ENCODE measurements around the gene UMPS.
A peak's percentile ranks its signal among the peaks of the same experiment; 100 is the strongest.
"Not testable (repeated sequence)": the region's sequence is repeated elsewhere in the genome, so short reads cannot be mapped to it uniquely, and the experiment has no call there.

UMPS gene

DNA sequence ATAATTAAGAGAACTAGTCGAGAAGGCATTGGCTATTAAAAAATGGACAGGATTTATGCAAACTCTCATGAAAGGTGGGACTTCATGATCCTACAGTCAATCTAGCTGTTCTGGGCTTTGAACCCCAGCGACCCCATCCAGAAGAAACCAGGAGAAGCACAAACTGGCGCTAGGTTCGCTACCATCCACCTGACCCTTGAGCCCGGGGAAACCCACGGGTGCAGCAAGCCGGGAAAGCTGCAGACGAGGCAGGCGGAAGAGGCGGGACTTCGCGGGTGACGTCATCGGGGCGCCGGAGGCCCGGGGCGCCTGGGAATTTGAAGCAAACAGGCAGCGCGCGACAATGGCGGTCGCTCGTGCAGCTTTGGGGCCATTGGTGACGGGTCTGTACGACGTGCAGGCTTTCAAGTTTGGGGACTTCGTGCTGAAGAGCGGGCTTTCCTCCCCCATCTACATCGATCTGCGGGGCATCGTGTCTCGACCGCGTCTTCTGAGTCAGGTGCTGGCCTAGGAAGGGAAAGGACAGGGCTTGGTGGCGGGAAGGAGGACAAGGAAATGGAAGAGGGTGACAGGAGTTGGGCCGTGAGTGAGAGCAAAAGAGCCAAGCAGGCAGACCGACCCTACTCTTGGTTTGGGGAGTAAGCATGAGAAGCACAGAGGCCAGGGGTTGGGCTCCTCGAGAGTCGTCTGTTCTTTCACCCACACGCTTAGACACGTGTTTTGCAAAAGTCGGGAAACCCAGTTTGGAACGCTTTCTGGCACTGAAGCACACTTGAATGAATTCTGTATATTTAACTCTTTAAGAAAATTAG lies at the start of gene UMPS:
UMPS (plus strand) TSS at position 324 of the 812 bp plus-strand sequence; CDS start at position 344, 20 bp downstream.
- DNase-seq = peak; percentile 95

DNA sequence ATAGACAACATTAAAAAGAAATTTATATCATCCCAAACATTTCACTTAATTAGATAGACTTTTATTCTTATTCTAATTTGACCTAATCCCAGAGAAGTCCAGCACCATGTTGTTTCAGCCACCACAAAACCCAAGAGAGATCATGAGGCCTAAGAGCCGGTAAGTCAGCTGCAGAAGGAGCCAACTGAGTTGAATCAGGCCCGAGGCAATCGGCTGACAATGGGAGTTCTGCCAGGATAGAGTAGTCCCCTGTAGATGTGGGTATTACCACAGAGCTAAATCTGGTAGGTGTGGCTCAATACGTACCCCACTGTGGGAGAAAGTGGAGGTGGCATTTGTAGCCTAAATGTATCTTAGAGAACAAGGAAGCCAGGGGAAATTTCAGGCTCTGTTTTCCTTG lies 49.7 kb upstream of the UMPS start:
- no peak for DNase-seq

DNA sequence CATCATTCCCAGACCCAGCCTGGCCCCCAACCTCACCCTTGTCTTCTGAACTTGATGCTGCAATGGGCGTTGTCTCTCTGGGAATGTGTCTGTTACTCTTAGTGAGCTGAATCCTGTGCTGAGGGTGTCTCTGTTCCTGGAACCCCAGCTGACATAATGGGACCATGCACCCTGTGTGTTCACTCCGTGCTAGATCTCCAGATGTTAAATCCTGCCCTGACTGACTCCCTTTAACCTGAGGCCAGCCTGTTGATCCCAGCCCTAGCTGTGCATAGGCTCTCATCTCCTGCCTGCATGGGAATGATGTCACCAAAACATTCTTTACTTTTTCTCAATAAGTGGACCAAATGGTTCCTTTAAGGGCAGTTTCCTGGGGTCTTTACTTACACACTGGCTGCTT lies 48.0 kb upstream of the UMPS start:
- no peak for DNase-seq

DNA sequence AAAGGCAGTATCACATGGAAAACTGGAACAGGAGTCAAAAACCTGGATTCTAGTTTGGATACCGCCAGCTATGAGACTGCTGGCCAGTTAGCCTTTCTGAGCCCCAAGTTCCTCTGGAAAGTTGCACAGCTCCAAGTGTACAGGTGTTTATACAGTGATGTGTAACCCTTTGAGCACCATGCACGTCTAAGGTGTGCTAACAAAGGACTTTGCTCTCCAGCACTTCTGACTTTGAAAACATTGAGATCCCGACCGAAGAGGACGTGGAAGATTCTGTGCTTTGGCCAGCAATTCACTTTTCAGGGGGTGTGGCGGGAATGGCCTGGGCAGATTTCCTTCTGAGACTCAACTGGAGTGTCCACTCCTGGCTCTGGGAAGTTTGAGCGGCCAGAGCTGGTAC lies 45.8 kb upstream of the UMPS start:
- DNase-seq = no peak

DNA sequence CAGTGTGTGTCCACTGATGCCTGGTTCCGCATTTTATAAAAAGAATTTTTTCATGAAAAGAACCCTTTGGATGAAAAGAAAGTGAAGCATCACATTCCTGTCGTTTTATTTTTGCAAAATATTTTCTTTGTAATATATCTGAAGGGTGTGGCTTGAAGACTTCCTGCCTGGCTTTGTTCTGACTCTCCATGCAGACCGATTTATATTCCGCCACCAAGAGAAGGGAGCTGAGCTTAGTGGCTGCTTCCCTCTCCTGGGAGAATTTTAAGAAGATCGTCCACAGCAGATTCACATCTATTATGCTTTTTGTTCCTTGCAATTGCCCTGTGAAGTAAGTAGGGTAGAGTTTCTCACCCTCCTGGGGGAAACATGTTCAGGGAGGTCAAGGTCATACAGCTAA lies 45.2 kb upstream of the UMPS start:
- no peak for DNase-seq

DNA sequence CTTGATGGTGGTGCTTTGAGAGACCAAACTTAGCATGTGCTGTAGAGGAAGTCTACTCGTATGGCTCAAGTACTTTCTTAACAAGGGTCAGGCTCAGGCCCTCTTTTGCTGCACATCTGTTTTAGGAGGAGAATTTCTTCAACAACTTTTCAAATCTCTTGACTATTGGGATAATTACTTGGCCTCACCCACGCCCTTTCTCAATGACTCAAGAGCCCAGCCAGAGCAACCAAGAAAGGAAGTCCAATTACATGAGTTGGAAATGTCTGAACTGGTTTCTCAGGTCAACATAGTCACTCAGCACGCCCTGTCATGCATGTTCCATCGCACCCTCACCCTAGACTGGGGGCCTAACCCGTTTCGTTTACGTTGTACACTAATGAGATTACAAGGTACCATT lies 44.8 kb upstream of the UMPS start:
- DNase-seq = no peak

DNA sequence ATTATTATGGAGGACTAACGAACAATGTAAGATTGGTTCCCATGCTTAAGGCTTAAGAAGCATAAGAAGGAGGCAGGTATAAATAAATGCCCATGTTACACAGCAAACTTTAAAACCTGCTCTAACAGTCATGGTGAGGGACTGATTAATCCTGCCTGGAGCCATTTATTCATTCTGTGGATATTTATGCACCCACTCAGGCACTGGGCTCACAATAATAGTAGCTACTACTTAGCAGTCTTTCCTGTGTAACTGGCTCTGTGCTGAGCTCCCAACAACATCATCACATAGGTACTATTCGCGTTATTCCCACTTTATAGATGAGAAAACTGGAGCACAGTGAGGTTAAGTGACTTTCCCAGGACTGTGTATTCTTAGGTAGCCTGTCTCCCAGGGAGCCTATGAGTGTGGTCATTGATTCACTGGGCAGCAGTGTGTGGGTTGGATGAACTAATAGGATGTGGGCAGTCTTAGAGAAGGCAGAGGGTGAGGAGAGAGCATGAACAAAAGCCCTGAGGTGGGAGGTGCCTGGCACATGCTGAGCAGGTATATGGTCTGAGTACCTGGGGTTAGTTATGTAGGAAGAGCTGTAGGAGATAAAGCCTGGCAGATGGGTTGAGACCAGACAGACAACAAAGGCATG lies 44.1 kb upstream of the UMPS start:
- no peak for DNase-seq

DNA sequence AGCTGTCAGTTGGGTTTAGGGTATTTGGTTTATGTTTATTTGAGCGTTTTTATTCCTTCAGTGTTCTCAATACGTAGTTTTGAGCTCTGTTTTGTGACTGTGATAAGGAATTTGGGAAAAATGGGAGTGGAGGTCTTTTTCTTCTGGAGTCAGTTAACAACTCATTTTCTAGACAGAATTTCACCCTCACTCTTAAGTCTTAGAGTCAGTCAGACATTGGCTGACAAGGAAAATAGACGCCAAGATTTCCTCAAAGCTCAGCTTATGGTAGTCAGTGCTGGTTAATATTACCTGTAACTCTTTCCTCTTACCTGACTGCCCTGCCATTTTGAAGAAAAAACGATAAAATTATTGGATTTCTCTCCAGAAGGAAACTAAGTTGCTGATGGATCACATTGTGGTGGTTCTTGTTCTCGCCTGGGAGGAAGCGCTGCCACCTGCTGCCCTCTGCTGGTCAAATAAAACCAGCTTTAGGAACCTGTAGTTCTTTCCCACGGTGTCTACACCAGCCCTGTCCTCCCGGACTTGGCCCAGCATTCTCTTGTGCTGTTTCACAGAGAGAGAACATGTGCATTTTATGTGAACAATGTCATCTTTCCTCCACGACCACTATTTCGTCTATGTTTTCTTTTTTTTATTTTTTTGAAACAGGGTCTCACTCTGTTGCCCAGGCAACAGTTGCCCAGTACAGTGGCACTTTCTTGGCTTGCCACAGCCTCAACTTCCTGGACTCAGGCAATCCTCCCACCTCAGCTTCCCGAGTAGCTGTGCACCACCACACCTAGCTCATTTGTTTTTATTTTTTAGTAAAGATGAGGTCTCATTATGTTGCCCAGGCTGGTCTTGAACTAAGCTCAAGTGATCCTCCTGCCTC lies 41.4 kb upstream of the UMPS start:
- DNase-seq = peak; percentile 77

DNA sequence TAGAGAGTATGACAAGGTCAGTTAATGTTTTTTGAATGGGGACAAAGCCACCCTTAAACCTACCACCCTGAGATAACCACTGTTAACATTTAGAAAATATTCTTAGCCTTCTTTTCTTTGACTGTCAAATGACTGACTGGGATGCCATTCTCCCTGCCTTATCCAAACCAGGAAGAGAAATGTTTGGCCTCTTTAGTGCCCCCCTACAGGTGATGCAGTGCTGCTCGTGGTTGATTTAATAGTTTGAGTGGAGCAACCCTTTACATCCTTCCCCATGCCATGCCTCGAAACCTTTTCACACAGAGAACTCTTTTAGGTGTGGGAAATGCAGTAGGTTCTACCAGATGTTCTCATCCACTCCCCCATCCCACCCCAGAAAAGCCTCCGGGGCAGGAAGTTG lies 38.7 kb upstream of the UMPS start:
- no peak for DNase-seq

DNA sequence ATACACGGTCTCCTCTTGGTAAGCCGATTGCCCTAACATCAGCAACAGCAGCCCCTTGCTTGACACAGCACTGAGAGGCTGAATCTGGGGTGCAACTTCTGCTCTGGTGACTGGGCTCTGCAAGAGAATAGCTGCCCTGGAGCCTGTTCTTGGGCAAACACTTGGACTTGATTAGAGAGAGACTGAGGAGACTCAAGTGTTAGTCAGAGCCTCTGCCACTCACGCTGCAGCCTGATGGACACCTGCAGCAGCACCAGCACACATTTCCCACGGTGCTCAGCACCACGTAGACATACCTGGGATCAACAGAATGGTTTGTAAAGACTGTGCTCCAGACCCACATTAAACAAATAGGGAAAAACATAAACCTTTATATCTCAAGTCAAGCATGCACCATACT lies 35.8 kb upstream of the UMPS start:
- DNase-seq = no peak

DNA sequence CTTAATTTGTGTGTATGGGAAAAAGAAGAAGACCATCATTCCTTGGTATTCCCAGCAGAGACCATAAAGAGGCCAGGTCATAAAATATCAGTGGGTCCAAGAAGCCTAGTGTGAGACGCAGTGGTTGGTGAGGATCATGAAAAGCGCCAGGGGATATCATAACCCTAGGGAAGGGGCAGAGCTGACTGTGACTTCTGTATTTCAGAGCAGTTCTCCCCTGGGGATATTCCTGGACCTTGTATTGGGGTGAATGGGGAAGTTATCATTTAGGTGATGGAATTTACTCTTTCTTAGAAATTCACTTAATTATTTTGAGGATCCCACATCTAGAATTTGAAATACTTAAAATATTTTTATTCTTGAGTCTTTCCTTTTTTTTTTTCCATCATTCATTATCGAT lies 34.9 kb upstream of the UMPS start:
- no peak for DNase-seq

DNA sequence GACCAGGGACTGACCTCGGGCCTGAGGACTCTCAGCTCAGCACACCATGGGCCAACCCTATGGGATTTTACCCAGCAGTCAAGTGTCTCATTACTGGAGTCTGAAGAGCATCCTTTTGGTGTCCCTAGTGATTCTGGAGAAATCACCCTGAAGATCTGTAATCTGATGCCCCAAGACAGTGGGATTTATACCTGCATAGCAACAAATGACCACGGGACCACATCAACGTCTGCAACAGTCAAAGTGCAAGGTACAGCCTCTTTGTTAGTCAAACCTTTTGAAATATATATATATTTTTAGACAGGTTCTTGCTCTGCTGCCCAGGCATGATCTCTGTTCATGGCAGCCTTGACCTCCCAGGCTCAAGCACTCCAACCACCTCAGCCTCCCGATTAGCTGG lies 34.2 kb upstream of the UMPS start:
- DNase-seq = no peak

DNA sequence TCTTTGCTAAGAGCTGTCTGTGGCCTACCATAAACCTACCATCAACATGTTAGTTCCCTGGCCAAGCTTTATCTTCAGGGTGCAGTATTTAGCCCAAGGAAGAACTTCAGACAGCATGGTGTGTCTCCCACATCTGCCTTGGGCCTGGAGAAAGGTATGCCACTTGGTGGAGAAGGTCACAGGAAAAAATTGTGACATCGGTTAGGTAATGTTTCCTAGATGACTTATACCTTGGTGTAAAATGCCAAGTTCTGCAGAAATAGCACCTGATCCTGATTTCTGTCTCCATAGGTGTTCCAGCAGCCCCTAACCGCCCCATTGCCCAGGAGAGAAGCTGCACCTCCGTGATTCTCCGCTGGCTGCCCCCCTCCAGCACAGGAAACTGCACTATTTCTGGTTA lies 33.0 kb upstream of the UMPS start:
- DNase-seq = no peak

DNA sequence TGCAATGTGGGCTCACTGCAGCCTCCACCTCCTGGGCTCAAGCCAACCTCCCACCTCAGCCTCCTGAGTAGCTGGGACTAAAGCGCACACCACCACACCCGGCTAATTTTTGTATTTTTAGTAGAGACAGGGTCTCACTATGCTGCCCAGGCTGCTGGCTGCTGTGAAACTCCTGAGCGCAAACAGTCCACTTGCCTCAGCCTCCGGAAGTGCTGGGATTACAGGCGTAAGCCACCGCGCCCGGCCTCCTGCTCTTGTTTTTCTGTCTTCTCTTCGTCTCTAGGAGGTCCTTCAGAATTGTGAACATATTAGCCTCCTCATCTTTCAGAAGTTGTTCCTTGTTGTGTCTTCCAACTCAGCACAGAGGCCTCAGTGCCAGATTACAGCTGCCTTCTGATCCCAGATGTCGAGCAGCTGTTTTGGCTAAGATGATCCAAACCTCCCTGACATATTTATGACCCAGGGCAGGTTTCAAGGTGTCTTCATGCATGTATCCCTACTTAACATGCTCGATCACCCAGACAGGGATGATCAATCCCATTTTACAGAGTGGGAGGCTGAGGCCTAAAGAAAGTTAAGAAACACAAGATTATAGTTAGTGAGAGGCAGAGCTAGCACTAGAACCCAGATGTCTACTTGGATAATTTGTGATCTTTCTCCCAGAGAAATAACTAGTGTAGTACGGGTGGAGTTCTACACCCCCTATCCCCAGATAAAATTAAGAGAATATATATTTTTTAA lies 32.1 kb upstream of the UMPS start:
- no peak for DNase-seq

DNA sequence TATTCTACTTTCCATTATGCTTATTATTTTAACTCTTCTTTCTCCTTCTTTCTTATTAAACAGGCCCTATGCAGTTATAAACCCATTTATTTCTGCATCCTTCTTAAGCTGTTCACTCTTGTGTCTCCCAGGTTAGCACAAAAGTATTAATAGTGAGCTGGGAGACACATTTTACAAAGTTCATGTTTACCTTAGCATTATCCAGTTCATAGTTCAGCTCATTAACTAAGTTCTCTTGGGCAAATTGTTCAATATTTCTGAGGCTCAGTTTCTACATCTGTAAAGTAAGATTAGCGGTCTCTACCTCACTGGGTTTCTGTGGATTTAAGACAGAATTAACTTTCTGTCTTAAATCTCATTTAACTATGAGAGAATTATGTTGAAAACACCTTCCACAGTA lies 31.2 kb upstream of the UMPS start:
- DNase-seq = no peak

DNA sequence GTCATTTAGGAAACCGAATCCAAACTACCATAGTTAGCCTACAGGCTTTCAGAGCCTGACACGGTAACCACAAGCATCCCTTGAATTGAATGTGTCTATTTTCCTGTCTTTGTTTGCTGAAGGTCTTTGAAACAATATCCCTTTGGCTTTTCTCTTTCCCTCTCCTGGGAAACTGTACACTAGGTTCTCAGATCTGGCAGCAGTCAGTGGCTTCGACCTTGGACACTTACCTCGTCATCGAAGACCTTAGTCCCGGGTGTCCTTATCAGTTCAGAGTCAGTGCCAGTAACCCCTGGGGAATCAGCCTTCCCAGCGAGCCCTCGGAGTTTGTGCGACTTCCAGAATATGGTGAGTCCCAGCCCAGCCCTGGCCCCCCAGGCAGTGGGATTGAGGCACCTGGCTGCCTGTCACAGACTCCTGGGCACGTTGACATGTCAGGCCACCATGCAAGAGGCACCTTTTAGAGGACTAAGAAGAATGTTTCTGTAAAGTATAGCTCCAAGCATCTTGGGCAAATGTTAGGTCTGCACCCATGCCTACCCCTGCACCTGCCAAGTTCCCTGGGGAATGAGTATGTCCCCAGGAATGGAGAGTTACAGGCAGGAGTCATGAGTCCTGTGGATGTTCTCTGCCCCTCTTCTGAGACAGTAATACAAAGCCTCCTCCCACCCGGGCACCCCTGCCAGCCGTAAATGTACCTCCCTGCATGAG lies 30.4 kb upstream of the UMPS start:
- DNase-seq = no peak

DNA sequence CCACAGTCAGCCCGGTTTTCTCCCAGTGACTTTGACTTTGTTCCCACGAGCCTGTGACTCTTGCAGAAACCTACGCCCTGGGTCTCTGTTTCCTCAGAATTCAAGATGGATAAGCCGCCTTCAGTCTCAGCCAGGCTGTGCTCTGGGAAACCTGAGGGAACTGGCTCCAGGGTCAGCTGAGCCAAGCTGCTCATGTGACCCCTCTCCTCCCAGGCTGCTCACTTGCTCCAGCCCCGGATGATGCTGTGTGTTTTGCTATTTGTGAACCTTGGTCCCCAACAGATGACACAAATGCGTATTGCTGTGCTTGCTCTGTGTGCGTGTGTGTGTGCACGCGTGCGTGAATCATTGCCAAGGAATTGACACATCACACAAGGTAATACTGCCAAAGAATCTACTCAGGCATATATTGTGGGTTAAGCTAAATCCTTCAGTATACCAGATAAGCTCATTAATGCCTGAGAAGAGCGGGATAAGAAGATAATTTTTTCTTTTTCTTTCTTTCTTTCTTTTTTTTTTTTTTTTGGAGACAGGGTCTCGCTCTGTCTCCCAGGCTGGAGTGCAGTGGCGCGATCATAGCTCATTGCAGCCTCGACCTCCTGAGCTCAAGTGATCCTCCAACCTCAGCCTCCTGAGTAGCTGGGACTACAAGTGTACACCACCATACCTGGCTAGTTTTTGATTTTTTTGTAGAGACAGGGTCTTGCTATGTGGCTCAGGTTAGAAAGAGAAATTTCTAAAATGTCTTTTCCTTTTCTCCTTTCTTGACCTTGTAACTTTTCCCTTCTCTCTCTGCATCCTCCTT lies 29.2 kb upstream of the UMPS start:
- DNase-seq = no peak

DNA sequence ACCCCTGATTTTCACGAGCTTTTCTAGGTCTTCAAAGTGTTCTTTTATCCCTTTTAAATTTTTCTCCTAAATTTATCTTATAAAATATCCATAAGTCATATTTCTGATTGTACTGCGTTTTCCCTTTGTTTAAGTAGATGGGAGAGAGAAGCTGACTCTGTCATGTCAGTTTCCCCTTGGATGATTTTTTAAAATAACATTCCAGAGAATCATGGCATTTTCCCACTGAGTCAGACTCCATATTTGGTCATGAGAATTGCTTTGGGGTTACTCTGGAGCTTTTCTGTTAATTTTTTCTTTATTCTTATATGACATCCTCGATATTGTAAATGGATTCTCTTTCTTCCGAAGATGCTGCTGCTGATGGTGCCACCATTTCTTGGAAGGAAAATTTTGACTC lies 28.6 kb upstream of the UMPS start:
- no peak for DNase-seq

DNA sequence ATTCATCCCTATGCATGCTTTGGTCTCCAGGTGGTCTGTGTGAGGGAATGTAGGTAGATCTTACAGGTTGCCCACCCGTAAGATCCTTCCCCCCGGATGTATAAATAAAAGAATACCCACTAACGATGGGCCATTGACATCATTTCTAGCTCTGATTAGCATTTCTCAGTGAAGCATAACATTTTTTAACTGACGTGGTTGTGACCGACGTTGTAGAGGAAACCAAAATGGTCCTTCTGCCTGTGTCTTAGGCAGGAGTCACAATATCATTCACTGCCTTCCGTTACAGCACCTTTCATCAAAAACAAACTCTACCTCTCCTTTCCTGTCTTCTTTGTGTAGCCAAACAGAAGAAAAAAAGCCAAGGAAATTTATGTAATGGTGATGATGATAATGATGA lies 27.3 kb upstream of the UMPS start:
- DNase-seq = no peak

DNA sequence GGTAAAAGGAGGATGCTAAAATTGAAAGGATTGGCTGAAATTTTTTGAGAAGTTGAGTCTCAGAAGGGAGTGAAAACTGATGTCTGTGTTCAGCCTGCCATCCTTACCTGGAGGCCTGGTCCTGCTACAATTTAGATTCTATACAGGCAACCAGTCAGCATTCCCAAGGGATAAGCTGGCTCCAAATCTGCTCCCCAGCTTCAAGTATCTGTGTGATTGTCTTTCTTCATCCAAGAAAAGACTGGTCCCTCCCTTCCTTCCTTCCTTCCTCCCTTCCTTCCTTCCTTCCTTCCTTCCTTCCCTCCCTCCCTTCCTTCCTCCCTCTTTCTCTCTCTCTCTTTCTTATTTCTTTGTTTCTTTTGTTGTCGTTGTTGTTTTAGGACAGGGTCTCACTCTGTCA lies 24.7 kb upstream of the UMPS start:
- DNase-seq = no peak

DNA sequence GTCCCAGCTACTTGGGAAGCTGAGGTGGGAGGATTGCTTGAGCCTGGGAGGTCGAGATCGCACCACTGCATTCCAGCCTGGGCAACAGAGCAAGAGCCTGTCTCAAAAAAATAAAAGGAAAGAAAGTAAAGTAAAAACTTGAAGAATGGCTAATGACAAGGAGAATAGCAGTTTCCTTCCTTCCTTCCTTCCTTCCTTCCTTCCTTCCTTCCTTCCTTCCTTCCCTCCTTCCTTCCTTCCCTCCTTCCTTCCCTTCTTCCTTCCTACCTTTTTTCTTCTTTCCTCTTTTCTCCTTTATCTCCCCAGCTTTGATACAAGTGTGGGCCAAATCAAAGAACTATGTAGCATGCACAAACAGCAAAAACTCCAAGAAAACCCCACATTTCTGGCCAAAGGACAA lies 23.0 kb upstream of the UMPS start:
- DNase-seq = not testable (repeated sequence)

Data from CD4-positive, alpha-beta T cell treated with Interleukin-17A for 4 hours (primary cell).